Esophagus squamous epithelium (tissue), 4 donors: ENCODE measurements around the gene PRKCA.

Experiments
- POLR2A ChIP-seq, 4 donors: fragments of 450-650 bp; IDR thresholded peaks; one replicate each; pipeline ENCODE4 v1.6.1; 2017; ENCODE audit warnings: antibody characterized with exemption in 4 of 4, mild to moderate bottlenecking in 4 of 4, moderate library complexity in 3 of 4
- TF ChIP-seq, protein P1 (sequence below), 6 experiments: fragments of 450-650 bp in 4 of 6; fragments of 200-600 bp in 2 of 6; sonication (generic) in 2 of 6; IDR thresholded peaks; one replicate each; pipeline ENCODE4 v1.5.1; 2016 to 2019; ENCODE audit warnings: antibody characterized with exemption in 6 of 6, mild to moderate bottlenecking in 4 of 6, moderate library complexity in 4 of 6

DNA sequence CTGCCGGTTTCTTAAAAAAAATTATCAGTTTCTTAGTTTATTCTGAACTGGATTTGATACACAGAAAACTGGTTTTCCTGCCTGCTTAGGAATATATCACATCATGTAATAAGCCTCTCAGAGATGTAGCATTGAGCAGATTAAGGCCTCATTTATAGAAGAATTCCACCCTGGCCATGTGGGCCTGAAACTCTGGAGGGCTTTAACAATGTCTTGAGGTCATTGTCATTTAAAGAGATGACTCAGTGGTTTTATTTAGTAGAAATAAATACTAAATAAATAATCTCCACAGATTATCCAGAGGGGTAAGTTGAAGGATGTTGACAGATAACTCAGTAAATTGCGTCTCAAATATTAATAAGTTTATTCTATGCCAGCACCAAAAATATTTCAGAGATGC is 56.9 kb downstream of the PRKCA start:
- no peak for TF ChIP-seq POLR2A (IDR thresholded peaks at IDR 0.05)
- TF ChIP-seq, protein P1, sequence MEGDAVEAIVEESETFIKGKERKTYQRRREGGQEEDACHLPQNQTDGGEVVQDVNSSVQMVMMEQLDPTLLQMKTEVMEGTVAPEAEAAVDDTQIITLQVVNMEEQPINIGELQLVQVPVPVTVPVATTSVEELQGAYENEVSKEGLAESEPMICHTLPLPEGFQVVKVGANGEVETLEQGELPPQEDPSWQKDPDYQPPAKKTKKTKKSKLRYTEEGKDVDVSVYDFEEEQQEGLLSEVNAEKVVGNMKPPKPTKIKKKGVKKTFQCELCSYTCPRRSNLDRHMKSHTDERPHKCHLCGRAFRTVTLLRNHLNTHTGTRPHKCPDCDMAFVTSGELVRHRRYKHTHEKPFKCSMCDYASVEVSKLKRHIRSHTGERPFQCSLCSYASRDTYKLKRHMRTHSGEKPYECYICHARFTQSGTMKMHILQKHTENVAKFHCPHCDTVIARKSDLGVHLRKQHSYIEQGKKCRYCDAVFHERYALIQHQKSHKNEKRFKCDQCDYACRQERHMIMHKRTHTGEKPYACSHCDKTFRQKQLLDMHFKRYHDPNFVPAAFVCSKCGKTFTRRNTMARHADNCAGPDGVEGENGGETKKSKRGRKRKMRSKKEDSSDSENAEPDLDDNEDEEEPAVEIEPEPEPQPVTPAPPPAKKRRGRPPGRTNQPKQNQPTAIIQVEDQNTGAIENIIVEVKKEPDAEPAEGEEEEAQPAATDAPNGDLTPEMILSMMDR (IDR thresholded peaks at IDR 0.05): no peak
